ENCODE results near the gene CAD.
A peak's percentile ranks its signal among the peaks of the same experiment; 100 is the strongest.

GRCh38 chr2:27264253-27264752, 47.1 kb downstream of the CAD start:
- no peak for TF ChIP-seq CTCF (conservative IDR thresholded peaks at IDR 0.05)
- TF ChIP-seq EZH2 (IDR thresholded peaks at IDR 0.05; ENCODE audit: low read depth): 0 out of 2 replicates have a peak, but pooled peaks have one; percentile 2
